ENCODE measurements around the gene OR5AU1. TPM values are rescaled to one million over a fixed set of nuclear protein-coding genes. Genes with fewer than 3 reads are reported as not detected.
"Not testable (repeated sequence)": the region's sequence is repeated elsewhere in the genome, so short reads cannot be mapped to it uniquely, and the experiment has no call there.

Gene OR5AU1
- total and polyA plus RNA-seq, 3 donors from 2014 or later, result 0.43 TPM; not detected in 2

DNA sequence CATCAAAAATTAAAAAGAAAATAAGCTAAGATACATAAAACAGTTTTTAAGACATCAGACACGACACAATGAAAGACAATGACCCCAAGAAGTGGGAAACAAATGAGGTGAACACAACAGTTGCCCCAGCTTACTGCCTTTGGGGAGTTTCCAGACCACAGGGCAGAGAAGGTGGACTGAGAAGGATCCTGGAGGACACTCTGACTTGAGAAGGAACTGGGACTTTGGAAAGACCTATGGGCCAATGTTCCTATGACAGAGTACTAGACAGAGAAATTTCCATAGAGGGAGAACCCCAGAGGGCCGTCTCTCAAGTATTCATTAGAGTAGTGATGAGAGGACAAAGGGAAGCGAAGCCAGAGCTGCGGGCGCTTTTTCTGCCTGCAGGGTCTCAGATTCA lies 6.2 kb upstream of the OR5AU1 start:
- Histone ChIP-seq H3K36me3 (ENCODE audit: low read depth, missing control alignments) (no peaks in the 10 kb centered on the region), H3K4me1 (no peaks in the 10 kb centered on the region), H3K9me3 (no peaks in the 10 kb centered on the region), H3K27ac (no peak overlapping the region), H3K27me3 (no peaks in the 10 kb centered on the region), H3K4me3 (no peak overlapping the region)
- WGBS, 2 donors, result 73 to 78% methylated on average over 5 of the region's 5 CpGs
- DNase-seq, result no peak
- no peak for TF ChIP-seq CTCF (IDR thresholded peaks at IDR 0.05)
- no peak for TF ChIP-seq POLR2A (IDR thresholded peaks at IDR 0.05)
- intact Hi-C loops (cut with DNase I; ENCODE audit: low total_unique reads), result no loop called here

DNA sequence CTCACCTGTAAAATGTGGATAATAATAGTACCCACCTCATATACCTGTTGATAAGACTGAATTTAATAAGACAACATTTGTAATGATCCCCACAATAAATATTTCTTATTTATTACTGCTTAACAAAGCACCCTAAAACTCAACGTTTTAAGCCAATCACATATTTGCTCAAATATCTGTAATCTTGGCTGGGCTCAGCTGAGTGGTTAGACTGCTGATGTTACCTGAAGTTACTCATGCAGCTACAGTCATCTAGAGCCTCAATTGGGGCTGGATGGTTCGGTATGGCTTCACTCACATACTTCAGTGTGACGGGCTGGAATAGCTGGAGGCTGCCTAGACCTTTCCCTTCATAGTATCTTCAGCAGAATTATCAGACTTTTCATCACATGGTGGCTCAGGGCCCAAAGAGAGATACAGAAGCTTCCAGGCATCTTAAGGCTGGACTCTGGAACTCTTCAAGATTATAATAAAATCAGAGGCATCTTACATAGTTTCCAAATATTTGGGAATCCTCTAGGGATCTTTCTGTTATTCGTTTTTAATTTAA lies 4.3 kb upstream of the OR5AU1 start:
- TF ChIP-seq CTCF (IDR thresholded peaks at IDR 0.05), result no peak
- TF ChIP-seq POLR2A (IDR thresholded peaks at IDR 0.05), result no peak
- intact Hi-C loops (cut with DNase I; ENCODE audit: low total_unique reads), result no loop called here
- H3K4me1 ChIP-seq, result no peaks in the 10 kb centered on the region
- H3K4me3 ChIP-seq, result no peak overlapping the region
- H3K36me3 ChIP-seq (ENCODE audit: low read depth, missing control alignments), result no peaks in the 10 kb centered on the region
- DNase-seq, result no peak
- whole genome bisulfite sequencing, 2 donors, result 81 to 82% methylated on average over 4 of the region's 4 CpGs
- H3K27ac ChIP-seq, result no peak overlapping the region
- no peaks in the 10 kb centered on the region for H3K9me3 ChIP-seq
- H3K27me3 ChIP-seq, result no peaks in the 10 kb centered on the region

- H3K36me3 ChIP-seq (ENCODE audit: low read depth, missing control alignments); H3K4me3 ChIP-seq; H3K4me1 ChIP-seq; intact Hi-C loops (cut with DNase I; ENCODE audit: low total_unique reads); H3K27me3 ChIP-seq; H3K27ac ChIP-seq; DNase-seq; H3K9me3 ChIP-seq: not testable (repeated sequence)
- 12 to 65% methylated on average over 1 of the region's 1 CpG for WGBS, 2 donors
These were observed 2.3 kb upstream of the OR5AU1 start for GRCh38 chr14:21158175-21158574.

DNA sequence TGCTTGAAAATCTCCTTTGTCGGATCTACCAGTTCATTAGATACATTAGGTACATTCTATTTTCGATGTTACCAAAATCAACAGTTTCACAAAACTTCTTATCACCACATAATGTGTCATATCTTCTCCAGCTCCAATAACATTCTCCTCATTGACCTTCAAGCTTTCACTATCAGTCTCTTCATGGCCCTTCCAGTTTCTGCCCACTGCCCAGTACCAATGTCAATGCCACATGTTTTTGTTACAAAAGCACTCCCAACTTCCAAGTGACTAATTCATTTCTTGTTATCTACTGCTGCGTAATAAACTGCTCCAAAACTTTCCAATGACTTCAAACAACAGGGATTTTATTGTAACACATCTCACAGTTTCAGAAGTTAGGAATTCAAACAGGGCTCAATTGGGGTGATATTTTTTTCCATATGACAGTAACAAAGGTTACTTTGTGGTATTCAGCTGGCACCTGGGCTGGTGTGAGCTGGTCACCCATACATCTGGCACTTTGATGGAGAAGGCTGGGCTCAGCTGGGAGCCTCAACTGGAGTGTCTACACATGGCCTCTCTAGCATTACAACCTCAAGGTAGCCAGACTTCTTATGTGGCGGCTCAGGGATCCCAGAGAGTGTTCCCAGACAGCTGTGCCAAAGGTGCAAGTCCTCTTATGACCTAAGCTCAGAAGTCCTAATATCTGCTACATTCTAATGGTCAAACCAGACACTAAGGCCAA lies 6.1 kb downstream of the OR5AU1 start:
- TF ChIP-seq CTCF (IDR thresholded peaks at IDR 0.05) (no peak), POLR2A (IDR thresholded peaks at IDR 0.05) (no peak)
- WGBS, 2 donors, result 66 to 87% methylated on average over 4 of the region's 4 CpGs
- intact Hi-C loops (cut with DNase I; ENCODE audit: low total_unique reads), result no loop called here
- Histone ChIP-seq H3K4me1 (no peaks in the 10 kb centered on the region), H3K4me3 (no peak overlapping the region), H3K27ac (peak overlapping the region; percentile 66), H3K36me3 (ENCODE audit: low read depth, missing control alignments) (no peaks in the 10 kb centered on the region), H3K9me3 (no peaks in the 10 kb centered on the region), H3K27me3 (no peaks in the 10 kb centered on the region)
- peak; percentile 66 for DNase-seq

GRCh38 chr14:21145437-21145836 lies 10.4 kb downstream of the OR5AU1 start:
- TF ChIP-seq CTCF (IDR thresholded peaks at IDR 0.05) (no peak), POLR2A (IDR thresholded peaks at IDR 0.05) (no peak)
- intact Hi-C loops (cut with DNase I; ENCODE audit: low total_unique reads), result no loop called here
- no peak for DNase-seq

More at GRCh38 chr14:21145437-21145836, 10.4 kb downstream of the OR5AU1 start:
- Histone ChIP-seq H3K27me3 (no peaks in the 10 kb centered on the region), H3K36me3 (ENCODE audit: low read depth, missing control alignments) (no peaks in the 10 kb centered on the region), H3K4me1 (no peaks in the 10 kb centered on the region), H3K27ac (no peak overlapping the region), H3K9me3 (no peaks in the 10 kb centered on the region), H3K4me3 (no peak overlapping the region)
